ENCODE data around the gene RAB1A.

DNA sequence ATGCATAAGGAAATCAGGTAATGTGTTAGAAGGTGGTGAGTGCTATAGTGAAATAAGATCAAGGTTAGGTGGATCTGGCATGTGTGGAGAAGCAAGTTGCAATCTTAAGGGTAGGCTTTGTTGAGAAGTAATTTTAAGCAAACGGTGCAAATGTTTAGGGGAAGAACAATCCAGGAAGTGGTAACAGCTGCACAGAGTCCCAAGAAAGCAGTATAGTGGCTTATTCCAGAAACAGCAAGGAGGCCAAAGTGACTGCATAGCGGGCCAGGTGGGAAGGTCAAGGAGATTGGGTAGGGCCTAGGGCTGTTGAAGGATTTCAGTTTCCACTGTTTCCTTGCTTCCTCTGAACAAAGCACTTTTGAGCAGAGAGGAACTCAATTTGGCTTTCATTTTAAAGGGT, 30.0 kb upstream of the RAB1A start:
- no peak for TF ChIP-seq YY1 (IDR thresholded peaks at IDR 0.05; ENCODE audit: low read depth)
- no peak for TF ChIP-seq EP300 (IDR thresholded peaks at IDR 0.05; ENCODE audit: borderline replicate concordance)
- TF ChIP-seq TEAD4 (IDR thresholded peaks at IDR 0.05): no peak
- TF ChIP-seq TAF1 (IDR thresholded peaks at IDR 0.05; ENCODE audit: low read depth): no peak
- no peak for TF ChIP-seq FOXM1 (IDR thresholded peaks at IDR 0.05; ENCODE audit: borderline replicate concordance, low read depth)
- TF ChIP-seq, protein P1, sequence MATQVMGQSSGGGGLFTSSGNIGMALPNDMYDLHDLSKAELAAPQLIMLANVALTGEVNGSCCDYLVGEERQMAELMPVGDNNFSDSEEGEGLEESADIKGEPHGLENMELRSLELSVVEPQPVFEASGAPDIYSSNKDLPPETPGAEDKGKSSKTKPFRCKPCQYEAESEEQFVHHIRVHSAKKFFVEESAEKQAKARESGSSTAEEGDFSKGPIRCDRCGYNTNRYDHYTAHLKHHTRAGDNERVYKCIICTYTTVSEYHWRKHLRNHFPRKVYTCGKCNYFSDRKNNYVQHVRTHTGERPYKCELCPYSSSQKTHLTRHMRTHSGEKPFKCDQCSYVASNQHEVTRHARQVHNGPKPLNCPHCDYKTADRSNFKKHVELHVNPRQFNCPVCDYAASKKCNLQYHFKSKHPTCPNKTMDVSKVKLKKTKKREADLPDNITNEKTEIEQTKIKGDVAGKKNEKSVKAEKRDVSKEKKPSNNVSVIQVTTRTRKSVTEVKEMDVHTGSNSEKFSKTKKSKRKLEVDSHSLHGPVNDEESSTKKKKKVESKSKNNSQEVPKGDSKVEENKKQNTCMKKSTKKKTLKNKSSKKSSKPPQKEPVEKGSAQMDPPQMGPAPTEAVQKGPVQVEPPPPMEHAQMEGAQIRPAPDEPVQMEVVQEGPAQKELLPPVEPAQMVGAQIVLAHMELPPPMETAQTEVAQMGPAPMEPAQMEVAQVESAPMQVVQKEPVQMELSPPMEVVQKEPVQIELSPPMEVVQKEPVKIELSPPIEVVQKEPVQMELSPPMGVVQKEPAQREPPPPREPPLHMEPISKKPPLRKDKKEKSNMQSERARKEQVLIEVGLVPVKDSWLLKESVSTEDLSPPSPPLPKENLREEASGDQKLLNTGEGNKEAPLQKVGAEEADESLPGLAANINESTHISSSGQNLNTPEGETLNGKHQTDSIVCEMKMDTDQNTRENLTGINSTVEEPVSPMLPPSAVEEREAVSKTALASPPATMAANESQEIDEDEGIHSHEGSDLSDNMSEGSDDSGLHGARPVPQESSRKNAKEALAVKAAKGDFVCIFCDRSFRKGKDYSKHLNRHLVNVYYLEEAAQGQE (IDR thresholded peaks at IDR 0.05; ENCODE audit: low read depth): no peak
- no peak for TF ChIP-seq CREB1 (IDR thresholded peaks at IDR 0.05; ENCODE audit: low read depth)
- no peak for TF ChIP-seq ZBTB7A (IDR thresholded peaks at IDR 0.05; ENCODE audit: low read depth)
- TF ChIP-seq, protein P2, sequence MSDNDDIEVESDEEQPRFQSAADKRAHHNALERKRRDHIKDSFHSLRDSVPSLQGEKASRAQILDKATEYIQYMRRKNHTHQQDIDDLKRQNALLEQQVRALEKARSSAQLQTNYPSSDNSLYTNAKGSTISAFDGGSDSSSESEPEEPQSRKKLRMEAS (IDR thresholded peaks at IDR 0.05): no peak
- no peak for TF ChIP-seq RAD21 (IDR thresholded peaks at IDR 0.05; ENCODE audit: low read depth)
- TF ChIP-seq EGR1 (IDR thresholded peaks at IDR 0.05): no peak
- TF ChIP-seq TCF12 (IDR thresholded peaks at IDR 0.05; ENCODE audit: low read depth): no peak
- no peak for TF ChIP-seq CEBPB (IDR thresholded peaks at IDR 0.05)
- no peak for TF ChIP-seq NFIC (IDR thresholded peaks at IDR 0.05)

Data from Ishikawa (cell line).